Stimulated activated CD8-positive, alpha-beta memory T cell treated with anti-CD3 and anti-CD28 coated beads, Interleukin-7, amount 100 ng/mL, for 24 hours (primary cell): ENCODE data around the gene SH2D3A.
"Not testable (repeated sequence)": the region's sequence is repeated elsewhere in the genome, so short reads cannot be mapped to it uniquely, and the experiment has no call there.

Experiments
- DNase-seq: peaks from one replicate; pipeline ENCODE4 v3.0.0-alpha.2; 2020; ENCODE audit warnings: low read depth

SH2D3A gene

DNA sequence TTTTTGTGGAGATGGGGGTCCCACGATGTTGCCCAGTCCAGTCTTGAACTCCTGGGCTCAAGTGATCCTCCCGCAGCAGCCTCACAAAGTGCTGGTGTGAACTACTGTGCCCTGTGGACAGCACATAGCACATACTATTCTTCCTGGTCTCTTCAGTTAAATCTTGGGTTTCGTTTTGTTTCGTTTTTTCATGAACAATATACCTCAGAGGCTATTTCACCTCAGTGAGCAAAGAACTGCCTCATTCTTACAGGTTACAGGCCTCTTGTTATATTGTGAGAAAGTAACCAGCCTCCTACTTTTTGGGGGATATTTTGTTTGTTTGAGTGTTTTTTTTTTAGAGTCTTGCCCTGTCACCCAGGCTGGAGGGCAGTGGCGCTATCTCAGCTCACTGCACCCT, 45.5 kb downstream of the SH2D3A start:
- DNase-seq: no peak

GRCh38 chr19:6721138-6721474, 46.1 kb downstream of the SH2D3A start:
- DNase-seq: no peak

- no peak for DNase-seq
These were observed 46.7 kb downstream of the SH2D3A start, which contains the start of gene C3 for GRCh38 chr19:6720369-6721137. Gene C3 (minus strand): TSS chr19:6720650. CDS start chr19:6720589, 61 bp downstream.

- DNase-seq: no peak
These were observed 47.3 kb downstream of the SH2D3A start for GRCh38 chr19:6719992-6720368.

- DNase-seq: no peak
These were observed 47.7 kb downstream of the SH2D3A start for GRCh38 chr19:6719540-6719861.

DNA sequence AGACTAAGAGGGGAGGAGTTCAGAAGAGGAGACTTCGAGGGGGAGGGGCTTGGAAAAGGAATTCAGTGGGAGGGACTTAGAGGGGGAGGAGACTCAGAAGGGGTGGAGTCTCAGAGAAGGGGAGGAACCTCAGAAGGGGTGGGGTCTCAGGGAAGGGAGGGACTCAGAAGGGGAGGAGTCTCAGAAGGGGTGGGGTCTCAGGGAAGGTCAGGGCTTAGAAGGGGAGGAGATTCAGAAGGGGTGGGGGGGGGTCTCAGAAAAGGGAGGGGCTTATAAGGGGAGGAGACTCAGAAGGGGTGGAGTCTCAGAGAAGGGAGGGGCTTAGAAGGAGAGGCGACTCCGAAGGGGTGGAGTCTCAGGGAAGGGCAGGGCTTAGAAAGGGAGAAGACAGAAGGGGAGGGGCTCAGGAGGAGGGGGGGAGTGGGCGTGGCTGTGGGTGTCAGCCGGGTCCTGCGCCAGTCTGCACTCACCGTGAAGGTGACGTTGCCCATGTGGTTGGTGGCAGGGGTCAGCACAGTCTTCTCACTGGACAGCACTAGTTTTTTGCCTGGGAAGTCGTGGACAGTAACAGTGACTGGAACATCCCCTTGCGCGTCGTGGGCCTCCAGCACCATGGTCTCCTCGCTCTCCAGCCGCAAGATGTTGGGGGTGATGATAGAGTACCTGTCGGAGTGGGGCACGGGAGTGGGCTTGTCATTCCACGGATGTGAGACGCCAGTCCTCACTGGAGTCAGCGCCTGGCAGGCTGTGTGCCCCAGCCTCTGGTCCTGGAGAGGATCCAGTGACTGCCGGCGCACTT, 48.3 kb downstream of the SH2D3A start:
- DNase-seq: no peak

- no peak for DNase-seq
These were observed 49.0 kb downstream of the SH2D3A start for GRCh38 chr19:6718111-6718740.

- no peak for DNase-seq
These were observed 49.7 kb downstream of the SH2D3A start for GRCh38 chr19:6717441-6717971.

GRCh38 chr19:6717036-6717435, 50.2 kb downstream of the SH2D3A start:
- DNase-seq: no peak

- no peak for DNase-seq
These were observed 50.6 kb downstream of the SH2D3A start for GRCh38 chr19:6716610-6716970.

- no peak for DNase-seq
These were observed 52.3 kb downstream of the SH2D3A start for GRCh38 chr19:6714749-6715555.

DNA sequence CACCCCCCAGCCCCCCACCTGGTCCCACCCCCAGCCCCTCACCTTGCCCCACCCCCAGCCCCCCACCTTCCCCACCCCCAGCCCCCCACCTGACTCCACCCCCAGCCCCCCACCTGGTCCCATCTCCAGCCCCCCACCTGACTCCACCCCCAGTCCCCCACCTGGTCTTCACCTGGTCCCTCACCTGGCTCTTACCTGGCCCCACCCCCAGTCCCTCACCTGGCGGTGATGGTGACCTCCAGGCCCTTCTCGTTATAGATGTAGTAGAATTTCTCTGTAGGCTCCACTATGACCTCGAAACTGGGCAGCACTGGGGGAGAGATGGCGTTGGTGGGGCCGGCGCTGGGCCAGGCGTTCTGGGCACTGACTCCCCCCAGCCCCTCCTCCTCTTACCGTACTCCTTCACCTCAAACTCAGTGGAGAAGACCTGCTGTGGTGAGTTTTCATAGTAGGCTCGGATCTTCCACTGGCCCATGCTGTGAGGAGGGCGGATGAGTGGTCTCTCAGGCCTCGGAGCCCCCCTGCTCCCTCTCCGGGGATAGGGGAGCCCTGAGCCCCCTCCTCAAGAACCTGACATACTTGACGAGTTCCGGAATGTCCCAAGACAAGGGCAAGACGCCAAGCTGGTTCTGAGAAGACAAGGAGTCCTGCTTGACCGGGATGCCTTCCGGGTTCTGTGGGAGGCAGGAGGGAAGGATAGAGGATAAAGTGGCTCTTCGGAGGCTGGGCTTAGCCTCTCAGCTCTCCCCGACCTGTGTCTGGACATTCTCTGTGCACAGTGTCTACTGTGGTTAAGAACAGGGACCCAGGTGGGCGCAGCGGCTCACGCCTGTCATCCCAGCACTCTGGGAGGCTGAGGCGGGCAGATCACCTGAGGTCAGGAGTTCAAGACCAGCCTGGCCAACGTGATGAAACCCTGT, 53.2 kb downstream of the SH2D3A start:
- DNase-seq: no peak

DNA sequence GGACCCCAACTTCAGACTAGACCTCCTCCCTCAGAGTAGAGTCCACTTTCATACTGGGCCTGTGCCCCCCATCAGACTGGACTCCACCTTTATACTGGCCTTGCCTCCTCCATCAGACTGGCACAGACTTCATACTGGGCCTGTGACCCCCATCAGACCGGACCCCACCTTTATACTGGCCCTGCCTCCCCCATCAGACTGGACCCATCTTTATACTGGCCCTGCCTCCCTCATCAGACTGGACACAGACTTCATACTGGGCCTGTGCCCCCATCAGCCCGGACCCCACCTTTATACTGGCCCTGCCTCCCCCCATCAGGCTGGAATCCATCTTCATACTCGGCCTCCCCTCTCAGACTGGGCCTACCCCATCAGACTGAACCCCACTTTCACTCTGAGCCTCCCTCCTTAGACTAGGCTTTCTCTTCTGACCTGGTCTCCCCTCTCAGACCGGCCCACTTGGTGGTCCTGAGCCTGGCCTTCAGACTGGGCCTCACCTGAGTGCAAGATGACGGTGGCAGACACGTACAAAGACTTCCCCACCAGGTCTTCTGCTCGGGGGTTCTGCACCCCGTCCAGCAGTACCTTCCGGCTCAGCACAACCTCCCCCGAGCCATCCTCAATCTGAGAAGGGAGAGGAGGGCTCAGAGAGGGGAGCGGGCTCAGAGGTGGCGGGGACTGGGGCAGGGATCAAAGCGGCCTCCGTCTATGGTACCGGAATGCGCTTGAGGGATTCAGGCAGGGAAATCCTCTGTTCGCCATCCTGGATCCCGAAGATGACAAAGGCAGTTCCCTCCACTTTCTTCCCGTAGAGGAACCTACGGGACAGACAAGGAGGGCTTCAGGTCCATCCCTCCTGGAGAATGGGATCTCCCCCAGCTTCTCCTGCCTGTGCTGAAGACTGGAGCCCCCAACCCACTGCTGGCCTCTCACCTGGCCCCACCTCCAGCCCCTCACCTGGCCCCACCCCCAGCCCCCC, 54.3 kb downstream of the SH2D3A start:
- DNase-seq: no peak

GRCh38 chr19:6712231-6712630, 55.0 kb downstream of the SH2D3A start:
- DNase-seq: no peak

DNA sequence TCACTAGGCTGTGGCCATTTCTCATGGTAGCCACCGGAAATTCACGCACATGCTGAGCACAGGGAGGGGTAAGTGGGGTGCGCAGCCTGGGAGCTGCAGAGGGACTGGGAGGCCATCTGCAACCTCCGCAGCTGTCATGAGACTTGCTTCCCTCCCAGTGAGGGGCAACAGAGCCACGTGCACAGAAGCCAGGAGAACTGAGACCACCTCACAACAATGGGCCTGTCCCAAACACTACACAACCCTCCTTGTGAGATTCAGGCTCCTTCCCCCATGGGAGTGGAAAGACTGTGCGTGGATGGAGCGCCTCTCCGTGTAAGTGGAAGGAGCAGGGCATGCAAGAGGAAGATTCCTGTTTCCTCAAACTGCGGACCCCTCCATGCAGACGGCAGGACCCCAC, 55.6 kb downstream of the SH2D3A start:
- no peak for DNase-seq

DNA sequence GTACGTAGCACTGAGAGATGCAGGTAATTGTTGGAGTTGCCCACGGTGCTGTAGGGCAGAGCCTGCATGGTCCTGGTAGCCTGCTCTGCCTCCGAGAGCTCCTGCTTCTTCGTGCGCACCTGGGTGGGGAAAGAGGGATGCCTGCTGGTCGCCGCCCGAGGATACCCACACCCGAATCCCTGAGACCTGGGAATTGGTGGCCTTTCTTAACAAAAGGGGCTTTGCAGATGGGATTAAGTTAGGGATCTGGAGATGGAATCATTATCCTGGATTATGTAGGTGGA, 56.2 kb downstream of the SH2D3A start:
- DNase-seq: no peak

- no peak for DNase-seq
These were observed 56.8 kb downstream of the SH2D3A start for GRCh38 chr19:6710273-6711077.

DNA sequence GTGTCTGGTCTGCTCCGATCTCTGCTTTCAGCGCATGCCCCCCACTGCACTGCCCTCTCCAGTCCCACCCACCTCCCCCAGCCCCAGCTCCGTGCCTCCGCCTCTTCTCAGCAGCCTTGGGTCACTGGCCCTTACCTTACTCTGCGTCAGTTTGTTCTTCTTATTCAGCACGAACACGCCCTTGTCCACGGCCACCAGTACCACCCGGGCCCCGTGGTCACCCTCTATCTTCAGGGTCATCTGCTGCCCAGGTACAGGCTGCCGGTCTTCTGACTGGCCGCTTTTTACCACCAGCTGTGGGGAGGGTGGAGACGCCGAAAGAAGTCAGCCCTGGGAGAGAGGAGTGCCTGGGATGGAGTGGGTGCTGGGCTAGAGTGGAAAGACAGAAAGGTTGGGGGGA, 57.7 kb downstream of the SH2D3A start:
- DNase-seq: no peak

- DNase-seq: not testable (repeated sequence)
These were observed 58.3 kb downstream of the SH2D3A start for GRCh38 chr19:6708913-6709312.
